Embryonic facial prominence (tissue), 1 donor: ENCODE data around the gene WDR72.
"Not testable (repeated sequence)": the region's sequence is repeated elsewhere in the genome, so short reads cannot be mapped to it uniquely, and the experiment has no call there.

ENCODE experiments used
- DNase-seq: peaks from one replicate; pipeline ENCODE4 v3.0.0-alpha.2; 2016; ENCODE audit errors: extremely low spot score

Gene WDR72

GRCh38 chr15:53759411-53759931, at the start of gene WDR72:
Gene WDR72, minus strand, starts transcription at chr15:53759663. Its CDS starts 26,514 bp downstream, at chr15:53733149.
- DNase-seq = no peak

GRCh38 chr15:53808058-53808706, 48.7 kb upstream of the WDR72 start:
- DNase-seq = no peak

- no peak for DNase-seq
These were observed 48.0 kb upstream of the WDR72 start for GRCh38 chr15:53807501-53807900.

GRCh38 chr15:53802672-53803071, 43.2 kb upstream of the WDR72 start:
- DNase-seq = no peak

GRCh38 chr15:53791581-53791980, 32.1 kb upstream of the WDR72 start:
- no peak for DNase-seq

- no peak for DNase-seq
These were observed 30.4 kb upstream of the WDR72 start for GRCh38 chr15:53789654-53790375.

- DNase-seq = no peak
These were observed 26.9 kb upstream of the WDR72 start for GRCh38 chr15:53786401-53786800.

- DNase-seq = not testable (repeated sequence)
These were observed 25.8 kb upstream of the WDR72 start for GRCh38 chr15:53785241-53785640.

GRCh38 chr15:53762916-53763315, 3.5 kb upstream of the WDR72 start:
- no peak for DNase-seq

- no peak for DNase-seq
These were observed 1.1 kb downstream of the WDR72 start for GRCh38 chr15:53758412-53758811.

- DNase-seq = no peak
These were observed 1.6 kb downstream of the WDR72 start for GRCh38 chr15:53757906-53758305.

- no peak for DNase-seq
These were observed 5.7 kb downstream of the WDR72 start for GRCh38 chr15:53753813-53754212.

- DNase-seq = no peak
These were observed 7.1 kb downstream of the WDR72 start for GRCh38 chr15:53752406-53752805.

- DNase-seq = no peak
These were observed 11.9 kb downstream of the WDR72 start for GRCh38 chr15:53747501-53748068.

GRCh38 chr15:53746101-53746500, 13.4 kb downstream of the WDR72 start:
- DNase-seq = no peak

- no peak for DNase-seq
These were observed 19.8 kb downstream of the WDR72 start for GRCh38 chr15:53739651-53740050.

GRCh38 chr15:53739187-53739586, 20.3 kb downstream of the WDR72 start:
- no peak for DNase-seq

- no peak for DNase-seq
These were observed 38.0 kb downstream of the WDR72 start for GRCh38 chr15:53721334-53722087.

- no peak for DNase-seq
These were observed 42.3 kb downstream of the WDR72 start for GRCh38 chr15:53716909-53717876.

GRCh38 chr15:53713218-53713617, 46.2 kb downstream of the WDR72 start:
- no peak for DNase-seq

GRCh38 chr15:53710906-53711305, 48.6 kb downstream of the WDR72 start:
- no peak for DNase-seq
